AG20443 (cell line): ENCODE results near the gene OR6N2.

Experiments used
- DNase-seq: peaks from one replicate; pipeline ENCODE4 v3.0.0; 2012; ENCODE audit warnings: low spot score, mixed read lengths

The OR6N2 gene

GRCh38 chr1:158752155-158752712, 28.8 kb downstream of the OR6N2 start:
- no peak for DNase-seq

GRCh38 chr1:158735848-158736247, 45.2 kb downstream of the OR6N2 start:
- DNase-seq = no peak

- no peak for DNase-seq
Observed at GRCh38 chr1:158732524-158732923, 48.5 kb downstream of the OR6N2 start.

- DNase-seq = no peak
Observed at GRCh38 chr1:158731707-158732106, 49.3 kb downstream of the OR6N2 start.

- no peak for DNase-seq
Observed at GRCh38 chr1:158730453-158730852, 50.6 kb downstream of the OR6N2 start.

GRCh38 chr1:158728510-158729225, 52.3 kb downstream of the OR6N2 start:
- DNase-seq = no peak

GRCh38 chr1:158724442-158724841, 56.6 kb downstream of the OR6N2 start:
- no peak for DNase-seq
